Activated naive CD4-positive, alpha-beta T cell treated with anti-CD3 and anti-CD28 coated beads, Interleukin-2, amount 10 ng/mL, durations not matched to agents 7 days and 5 days (primary cell): ENCODE data around the gene ZNF69.
A peak's percentile ranks its signal among the peaks of the same experiment; 100 is the strongest.
"Not testable (repeated sequence)": the region's sequence is repeated elsewhere in the genome, so short reads cannot be mapped to it uniquely, and the experiment has no call there.

Experiments
- CTCF ChIA-PET: fragments of 350-600 bp; sonication (Branson Sonifier 250); formaldehyde crosslinking; loops from one replicate; lab custom pipeline; 2021; ENCODE audit warnings: antibody characterized with exemption; lab: Charles Lee
- DNase-seq: peaks from one replicate; pipeline ENCODE4 v3.0.0-alpha.2; 2020
- H3K27ac Mint-ChIP-seq: one replicate; pipeline ENCODE4 v1.8.0; 2021; ENCODE audit warnings: mild to moderate bottlenecking, moderate library complexity, mixed read lengths
- H3K27me3 Mint-ChIP-seq: one replicate; pipeline ENCODE4 v1.8.0; 2021; ENCODE audit warnings: mild to moderate bottlenecking, mixed read lengths
- H3K36me3 Mint-ChIP-seq: one replicate; pipeline ENCODE4 v1.8.0; 2021; ENCODE audit warnings: mixed read lengths
- H3K4me1 Mint-ChIP-seq: one replicate; pipeline ENCODE4 v1.8.0; 2021; ENCODE audit warnings: mixed read lengths
- H3K4me3 Mint-ChIP-seq: one replicate; pipeline ENCODE4 v1.8.0; 2021; ENCODE audit warnings: mild to moderate bottlenecking, moderate library complexity, mixed read lengths
- H3K9me3 Mint-ChIP-seq: one replicate; pipeline ENCODE4 v1.8.0; 2021; ENCODE audit warnings: mixed read lengths

Gene ZNF69

DNA sequence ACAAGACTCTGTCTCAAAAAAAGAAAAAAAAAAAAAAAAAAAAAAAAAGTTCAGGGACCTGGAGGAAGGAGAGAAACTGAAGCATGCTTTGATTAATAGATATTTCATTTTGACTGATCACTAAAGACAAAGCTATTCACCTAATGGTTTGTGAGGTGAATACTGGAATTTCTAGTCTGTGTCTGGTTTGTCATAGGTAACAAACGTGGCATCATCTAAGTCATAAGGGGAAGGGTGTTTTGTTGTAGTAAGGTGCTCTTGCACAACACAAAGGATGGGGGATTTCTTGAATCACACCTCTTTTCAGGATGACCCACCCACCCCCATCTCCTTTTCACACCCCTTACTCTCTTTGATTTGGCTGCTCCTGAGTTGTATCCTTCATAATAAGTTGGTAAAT, 13.8 kb upstream of the ZNF69 start:
- H3K27me3 Mint-ChIP-seq: no peaks in the 10 kb centered on the region
- H3K9me3 Mint-ChIP-seq: peaks cover 34% of the 10 kb centered on the region
- H3K4me3 Mint-ChIP-seq: no peak overlapping the region
- no peaks in the 10 kb centered on the region for H3K4me1 Mint-ChIP-seq
- peaks cover 7% of the 10 kb centered on the region for H3K36me3 Mint-ChIP-seq
- no peak for DNase-seq
- CTCF ChIA-PET: no interaction called here
- H3K27ac Mint-ChIP-seq: no peak overlapping the region

GRCh38 chr19:11879687-11880266, 7.8 kb upstream of the ZNF69 start:
- not testable (repeated sequence) for H3K4me3 Mint-ChIP-seq, H3K4me1 Mint-ChIP-seq, H3K36me3 Mint-ChIP-seq, H3K27ac Mint-ChIP-seq, H3K27me3 Mint-ChIP-seq, H3K9me3 Mint-ChIP-seq
- DNase-seq: peak; percentile 64
- CTCF ChIA-PET: interaction anchor here (0.6 to 5.2 kb wide), 10 partner anchors 11 to 998 kb away, joined by 3 to 27 read pairs (median 5); partner anchors contain the start of genes ZNF20 and ZNF491

- H3K4me1 Mint-ChIP-seq: peaks cover 2% of the 10 kb centered on the region
- CTCF ChIA-PET: interaction anchor here (1.0 to 5.2 kb wide), 8 partner anchors 12 to 260 kb away, joined by 3 to 27 read pairs (median 8); partner anchors contain the start of genes ZNF20 and ZNF491
- no peak overlapping the region for H3K4me3 Mint-ChIP-seq
- H3K27me3 Mint-ChIP-seq: no peaks in the 10 kb centered on the region
- peaks cover 4% of the 10 kb centered on the region for H3K9me3 Mint-ChIP-seq
- H3K27ac Mint-ChIP-seq: no peak overlapping the region
- DNase-seq: no peak
- no peaks in the 10 kb centered on the region for H3K36me3 Mint-ChIP-seq
Observed at GRCh38 chr19:11880598-11880997, 7.0 kb upstream of the ZNF69 start.

DNA sequence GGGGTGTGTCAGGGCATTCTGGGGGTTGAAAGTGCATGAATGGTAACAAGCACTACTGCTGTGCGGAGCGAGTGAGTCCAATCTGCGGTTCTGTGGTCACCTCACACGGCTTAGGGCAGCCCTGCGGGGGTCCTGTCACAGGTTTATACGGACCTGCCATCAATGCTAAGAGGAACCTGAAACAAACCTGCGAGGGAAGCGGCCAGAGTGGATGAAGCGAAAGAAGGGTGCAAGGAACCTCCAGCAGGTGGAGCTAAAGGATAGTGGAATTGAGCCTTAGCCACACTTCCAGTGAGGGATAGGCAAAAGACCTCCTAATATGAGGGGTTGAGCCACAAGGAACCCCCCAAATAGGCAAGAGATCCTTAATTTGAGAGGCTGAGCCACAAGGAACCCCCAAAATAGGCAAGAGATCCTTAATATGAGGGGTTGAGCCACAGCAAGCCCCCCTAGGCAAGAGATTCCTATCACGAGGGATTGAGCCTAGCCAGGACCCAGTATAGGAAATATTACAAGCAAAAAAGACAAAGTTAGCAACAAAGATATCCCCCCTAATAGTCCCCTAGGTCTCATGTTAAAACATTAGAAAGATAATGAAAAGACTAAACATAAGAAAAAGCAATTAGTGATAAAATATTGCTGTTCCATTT, 6.3 kb upstream of the ZNF69 start:
- Mint-ChIP-seq H3K9me3 (peaks cover 3% of the 10 kb centered on the region), H3K27ac (no peak overlapping the region), H3K4me1 (peaks cover 2% of the 10 kb centered on the region), H3K27me3 (no peaks in the 10 kb centered on the region), H3K36me3 (no peaks in the 10 kb centered on the region), H3K4me3 (no peak overlapping the region)
- CTCF ChIA-PET: interaction anchor here (1.0 to 5.2 kb wide), 6 partner anchors 12 to 260 kb away, joined by 3 to 27 read pairs (median 12); partner anchors contain the start of genes ZNF20 and ZNF491
- DNase-seq: peak; percentile 75

GRCh38 chr19:11882606-11883005, 5.0 kb upstream of the ZNF69 start:
- CTCF ChIA-PET: interaction anchor here (0.6 to 5.2 kb wide), 5 partner anchors 9 to 258 kb away, joined by 3 to 27 read pairs (median 6); partner anchors contain the start of genes ZNF20 and ZNF491
- H3K27ac Mint-ChIP-seq: no peak overlapping the region
- H3K9me3 Mint-ChIP-seq: peaks cover 7% of the 10 kb centered on the region
- DNase-seq: no peak
- no peak overlapping the region for H3K4me3 Mint-ChIP-seq
- peaks cover 6% of the 10 kb centered on the region for H3K27me3 Mint-ChIP-seq
- peaks cover 8% of the 10 kb centered on the region for H3K4me1 Mint-ChIP-seq
- H3K36me3 Mint-ChIP-seq: no peaks in the 10 kb centered on the region

DNA sequence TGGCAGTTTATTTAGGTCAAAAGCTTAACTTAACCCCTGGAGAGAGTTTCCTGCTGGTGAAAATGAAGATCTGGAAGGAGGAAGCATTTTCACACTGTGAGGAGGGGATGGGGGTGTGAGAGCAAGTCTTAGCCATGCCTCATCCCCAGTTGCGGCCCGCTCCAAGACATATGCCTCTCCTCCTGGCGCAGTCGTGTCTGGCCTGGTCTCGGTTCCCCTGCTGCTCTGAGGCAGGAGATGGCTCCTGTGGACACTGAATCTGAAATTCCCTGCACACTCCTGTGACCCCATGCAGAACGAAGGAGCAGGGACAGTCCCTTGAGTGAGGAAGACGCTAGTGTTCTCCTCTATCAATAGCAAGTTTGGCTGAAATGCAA, 360 bp upstream of the ZNF69 start:
- peak overlapping the region; percentile 89 for H3K27ac Mint-ChIP-seq

GRCh38 chr19:11889901-11890300, 2.3 kb downstream of the ZNF69 start:
- Mint-ChIP-seq H3K27me3 (peaks cover 11% of the 10 kb centered on the region), H3K36me3 (peaks cover 15% of the 10 kb centered on the region), H3K4me3 (peak overlapping the region; percentile 37), H3K4me1 (peaks cover 27% of the 10 kb centered on the region), H3K9me3 (peaks cover 18% of the 10 kb centered on the region)
- DNase-seq, CTCF ChIA-PET, H3K27ac Mint-ChIP-seq: not testable (repeated sequence)

More for the DNA sequence above, 360 bp upstream of the ZNF69 start:
- peaks cover 27% of the 10 kb centered on the region for H3K4me1 Mint-ChIP-seq
- peaks cover 14% of the 10 kb centered on the region for H3K36me3 Mint-ChIP-seq
- DNase-seq: no peak
- peaks cover 8% of the 10 kb centered on the region for H3K9me3 Mint-ChIP-seq
- peak overlapping the region; percentile 83 for H3K4me3 Mint-ChIP-seq
- H3K27me3 Mint-ChIP-seq: peaks cover 11% of the 10 kb centered on the region
- CTCF ChIA-PET: interaction anchor here (1.1 kb wide), 1 partner anchor 89 kb away, joined by 3 read pairs; the partner anchor contains the start of gene ZNF491

DNA sequence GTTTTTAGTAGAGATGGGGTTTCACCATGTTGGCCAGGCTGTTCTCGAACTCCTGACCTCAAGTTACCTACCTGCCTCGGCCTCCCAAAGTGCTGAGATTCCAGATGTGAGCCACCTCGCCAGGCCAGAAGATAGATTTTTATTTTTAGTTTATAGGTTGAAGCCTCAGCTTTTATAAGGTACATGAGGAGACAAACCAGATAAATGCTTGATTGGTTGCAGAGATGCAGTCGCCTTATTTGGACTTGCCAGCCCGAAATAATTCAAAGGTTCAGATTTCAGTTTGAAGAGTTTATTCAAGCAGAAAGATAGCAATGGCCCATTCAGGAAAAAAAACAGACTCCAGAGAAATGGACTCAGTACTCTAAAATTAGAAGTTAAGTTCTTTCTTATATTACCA, 3.1 kb downstream of the ZNF69 start:
- Mint-ChIP-seq H3K27me3 (peaks cover 11% of the 10 kb centered on the region), H3K9me3 (peaks cover 24% of the 10 kb centered on the region), H3K4me3 (no peak overlapping the region), H3K27ac (no peak overlapping the region), H3K4me1 (peaks cover 27% of the 10 kb centered on the region), H3K36me3 (peaks cover 21% of the 10 kb centered on the region)
- DNase-seq: no peak
- CTCF ChIA-PET: no interaction called here

- Mint-ChIP-seq H3K36me3 (peaks cover 14% of the 10 kb centered on the region), H3K27me3 (no peaks in the 10 kb centered on the region), H3K4me3 (no peak overlapping the region), H3K9me3 (peaks cover 30% of the 10 kb centered on the region), H3K27ac (no peak overlapping the region), H3K4me1 (peaks cover under 1% of the 10 kb centered on the region)
- DNase-seq: no peak
- CTCF ChIA-PET: no interaction called here
Observed at GRCh38 chr19:11894851-11895250, 7.3 kb downstream of the ZNF69 start.

- H3K36me3 Mint-ChIP-seq: peaks cover 33% of the 10 kb centered on the region
- H3K4me3 Mint-ChIP-seq: no peak overlapping the region
Observed at GRCh38 chr19:11902228-11902627, 14.6 kb downstream of the ZNF69 start.

GRCh38 chr19:11905928-11906327, 18.3 kb downstream of the ZNF69 start:
- Mint-ChIP-seq H3K27ac (no peak overlapping the region), H3K9me3 (peaks cover 77% of the 10 kb centered on the region), H3K4me3 (no peak overlapping the region), H3K4me1 (no peaks in the 10 kb centered on the region), H3K36me3 (peaks cover 38% of the 10 kb centered on the region), H3K27me3 (no peaks in the 10 kb centered on the region)
- CTCF ChIA-PET: no interaction called here
- no peak for DNase-seq

More at GRCh38 chr19:11902228-11902627, 14.6 kb downstream of the ZNF69 start:
- H3K4me1 Mint-ChIP-seq: no peaks in the 10 kb centered on the region
- no peak for DNase-seq
- no peaks in the 10 kb centered on the region for H3K27me3 Mint-ChIP-seq
- no peak overlapping the region for H3K27ac Mint-ChIP-seq
- CTCF ChIA-PET: no interaction called here
- peaks cover 65% of the 10 kb centered on the region for H3K9me3 Mint-ChIP-seq

GRCh38 chr19:11911937-11912336, 24.4 kb downstream of the ZNF69 start:
- DNase-seq, H3K27me3 Mint-ChIP-seq, CTCF ChIA-PET, H3K4me1 Mint-ChIP-seq, H3K4me3 Mint-ChIP-seq, H3K27ac Mint-ChIP-seq: not testable (repeated sequence)
- Mint-ChIP-seq H3K9me3 (peaks cover 58% of the 10 kb centered on the region), H3K36me3 (peaks cover 17% of the 10 kb centered on the region)

- DNase-seq, H3K36me3 Mint-ChIP-seq, H3K4me3 Mint-ChIP-seq, H3K4me1 Mint-ChIP-seq, CTCF ChIA-PET, H3K27ac Mint-ChIP-seq, H3K27me3 Mint-ChIP-seq: not testable (repeated sequence)
- H3K9me3 Mint-ChIP-seq: peaks cover 39% of the 10 kb centered on the region
Observed at GRCh38 chr19:11914417-11915051, 27.0 kb downstream of the ZNF69 start.

- H3K27ac Mint-ChIP-seq: no peak overlapping the region
- no peaks in the 10 kb centered on the region for H3K27me3 Mint-ChIP-seq
- peaks cover 10% of the 10 kb centered on the region for H3K9me3 Mint-ChIP-seq
- peaks cover 15% of the 10 kb centered on the region for H3K36me3 Mint-ChIP-seq
- CTCF ChIA-PET: interaction anchor here (0.7 to 4.7 kb wide), 8 partner anchors 41 to 219 kb away, joined by 3 to 84 read pairs (median 25); partner anchors contain the start of genes ZNF20, ZNF491 and ZNF763
- peaks cover 34% of the 10 kb centered on the region for H3K4me1 Mint-ChIP-seq
- no peak overlapping the region for H3K4me3 Mint-ChIP-seq
- no peak for DNase-seq
Observed at GRCh38 chr19:11921852-11922495, 34.4 kb downstream of the ZNF69 start.
